ENCODE results near the gene PIAS1.

GRCh38 chr15:68210409-68210756 is 156.3 kb downstream of the PIAS1 start:
- TF ChIP-seq CTCF (IDR thresholded peaks at IDR 0.05; ENCODE audit: insufficient read depth, low read length, poor library complexity, severe bottlenecking), result no peak
- no peak for TF ChIP-seq EZH2phosphoT487 (conservative IDR thresholded peaks at IDR 0.05; ENCODE audit: low read length)

Data from SU-DHL-6 (cell line).